RWPE2 (cell line): ENCODE results near the gene STK4.

Experiments used
- ATAC-seq: fragments of 200-7000 bp; cut with Tn5 transposase; 3 replicates; pipeline ENCODE4 v1.9.1; 2021; ENCODE audit warnings: low read depth
- DNase-seq: peaks from one replicate; pipeline ENCODE4 v3.0.0-alpha.2; 2020; ENCODE audit warnings: low spot score
- H3K27ac ChIP-seq: fragments of 450-650 bp; 2 replicates; pipeline ENCODE4 v1.5.1; 2017; ENCODE audit warnings: mild to moderate bottlenecking; ENCODE audit not compliant: poor library complexity, severe bottlenecking
- H3K27me3 ChIP-seq: fragments of 250-450 bp; sonication (Bioruptor Pico); 2 replicates; pipeline ENCODE4 v1.5.1; 2021; ENCODE audit warnings: mild to moderate bottlenecking, moderate library complexity; ENCODE audit not compliant: insufficient read depth, poor library complexity, severe bottlenecking
- H3K36me3 ChIP-seq: fragments of 250-450 bp; sonication (Bioruptor Pico); 2 replicates; pipeline ENCODE4 v1.5.1; 2020; ENCODE audit warnings: low read depth, mild to moderate bottlenecking, moderate library complexity
- H3K4me1 ChIP-seq: fragments of 250-450 bp; sonication (Bioruptor Pico); 2 replicates; pipeline ENCODE4 v1.5.1; 2021; ENCODE audit warnings: mild to moderate bottlenecking, moderate library complexity; ENCODE audit not compliant: insufficient read depth, poor library complexity, severe bottlenecking
- H3K4me3 ChIP-seq: fragments of 250-450 bp; sonication (Bioruptor Pico); 2 replicates; pipeline ENCODE4 v1.5.1; 2021; ENCODE audit warnings: mild to moderate bottlenecking, moderate library complexity; ENCODE audit not compliant: severe bottlenecking
- H3K9me3 ChIP-seq: fragments of 250-450 bp; sonication (Bioruptor Pico); 2 replicates; pipeline ENCODE4 v1.5.1; 2021; ENCODE audit warnings: mild to moderate bottlenecking, moderate library complexity; ENCODE audit not compliant: severe bottlenecking
- CTCF ChIP-seq: fragments of 450-650 bp; IDR thresholded peaks from one replicate; pipeline ENCODE4 v1.5.1; 2017; ENCODE audit warnings: mild to moderate bottlenecking, moderate library complexity; ENCODE audit not compliant: poor library complexity, severe bottlenecking

The STK4 gene

GRCh38 chr20:45083127-45083526 is 116.8 kb downstream of the STK4 start:
- Histone ChIP-seq H3K36me3 (peaks cover 51% of the 10 kb centered on the region), H3K9me3 (no peaks in the 10 kb centered on the region), H3K27me3 (no peaks in the 10 kb centered on the region), H3K27ac (no peak overlapping the region), H3K4me3 (no peak overlapping the region), H3K4me1 (peaks cover 12% of the 10 kb centered on the region)
- no peak for ATAC-seq
- TF ChIP-seq CTCF = no peak
- no peak for DNase-seq

GRCh38 chr20:45085289-45085688 is 119.0 kb downstream of the STK4 start:
- TF ChIP-seq CTCF = no peak
- Histone ChIP-seq H3K4me1 (peaks cover 25% of the 10 kb centered on the region), H3K9me3 (no peaks in the 10 kb centered on the region), H3K27me3 (no peaks in the 10 kb centered on the region), H3K4me3 (no peak overlapping the region), H3K27ac (no peak overlapping the region), H3K36me3 (peaks cover 34% of the 10 kb centered on the region)
- DNase-seq (no peak), ATAC-seq (no peak)

- Histone ChIP-seq H3K4me1 (peaks cover 25% of the 10 kb centered on the region), H3K27me3 (no peaks in the 10 kb centered on the region), H3K36me3 (peaks cover 28% of the 10 kb centered on the region), H3K27ac (no peak overlapping the region), H3K9me3 (no peaks in the 10 kb centered on the region), H3K4me3 (no peak overlapping the region)
- no peak for DNase-seq
- no peak for ATAC-seq
- no peak for TF ChIP-seq CTCF
Observed at GRCh38 chr20:45085867-45086266, 119.6 kb downstream of the STK4 start.

- Histone ChIP-seq H3K27me3 (no peaks in the 10 kb centered on the region), H3K4me1 (peaks cover 25% of the 10 kb centered on the region), H3K36me3 (peaks cover 16% of the 10 kb centered on the region), H3K4me3 (no peak overlapping the region), H3K27ac (peak overlapping the region; percentile 87), H3K9me3 (no peaks in the 10 kb centered on the region)
- no peak for TF ChIP-seq CTCF
- ATAC-seq = no peak
- DNase-seq = no peak
Observed at GRCh38 chr20:45087097-45087790, 120.9 kb downstream of the STK4 start.

GRCh38 chr20:45087814-45088213 is 121.5 kb downstream of the STK4 start:
- no peak overlapping the region for H3K4me3 ChIP-seq
- TF ChIP-seq CTCF = no peak

More at GRCh38 chr20:45087814-45088213, 121.5 kb downstream of the STK4 start:
- ATAC-seq (peak; percentile 1; the same call in 2 of the 3 replicates), DNase-seq (no peak)
- Histone ChIP-seq H3K4me1 (peaks cover 25% of the 10 kb centered on the region), H3K9me3 (no peaks in the 10 kb centered on the region), H3K36me3 (peaks cover 10% of the 10 kb centered on the region), H3K27me3 (no peaks in the 10 kb centered on the region), H3K27ac (peak overlapping the region; percentile 87)
